ENCODE results near the gene EDA. TPM values are rescaled to one million over a fixed set of nuclear protein-coding genes. Genes with fewer than 3 reads are reported as not detected.

EDA gene
- total RNA-seq, 1 experiment from 2014 or later, result 5.2 TPM

GRCh38 chrX:70088751-70089150, 472.8 kb downstream of the EDA start:
- Histone ChIP-seq H3K4me2 (ENCODE audit: low read length) (no peak overlapping the region), H3K4me3 (replicated peaks in 1 of 2; ENCODE audit: low read depth in 1 of 2, low read length in 2 of 2) (no peak overlapping the region), H3K27ac (ENCODE audit: low read depth, low read length) (no peak overlapping the region), H3K27me3 (ENCODE audit: insufficient read depth, low read length) (no peaks in the 10 kb centered on the region), H3K9me3 (ENCODE audit: control insufficient read depth in 1 of 2, insufficient read depth in 1 of 2, low read depth in 1 of 2, low read length in 2 of 2) (no peaks in the 10 kb centered on the region), H3K9me2 (ENCODE audit: insufficient read depth) (no peaks in the 10 kb centered on the region), H3K4me1 (ENCODE audit: control insufficient read depth in 1 of 2, insufficient read depth in 2 of 2, low read length in 2 of 2) (no peaks in the 10 kb centered on the region), H3K79me2 (ENCODE audit: insufficient read depth, low read length) (no peaks in the 10 kb centered on the region), H3K9ac (ENCODE audit: low read length) (no peak overlapping the region), H4K20me1 (ENCODE audit: insufficient read depth) (no peaks in the 10 kb centered on the region), H3K36me3 (ENCODE audit: control insufficient read depth in 1 of 2, insufficient read depth in 2 of 2, low read length in 2 of 2) (no peaks in the 10 kb centered on the region), H2AFZ (ENCODE audit: low read depth, low read length, poor library complexity, severe bottlenecking) (no peak overlapping the region)
- ChIA-PET CTCF (no interaction called here), RAD21 (ENCODE audit: low non-redundant PET in 1 of 2, low total read pairs in 2 of 2, uncharacterized antibody in 2 of 2, unreplicated experiment in 2 of 2) (no interaction called here), POLR2A (no interaction called here)
- DNase-seq (ENCODE audit: low read depth, low spot score) (no peak), ATAC-seq (no peak)
- intact Hi-C loops (cut with micrococcal nuclease), result no loop called here
- no TSS peak for BruUV-seq (replicated peaks)
- no peak for TF ChIP-seq JUND (IDR thresholded peaks at IDR 0.05)
- TF ChIP-seq MAX (IDR thresholded peaks at IDR 0.05), result no peak
- no peak for TF ChIP-seq TCF7L2 (IDR thresholded peaks at IDR 0.05; ENCODE audit: borderline replicate concordance, extremely low read depth, insufficient read depth, insufficient read length)
- no peak for TF ChIP-seq ZBTB33 (IDR thresholded peaks at IDR 0.05; ENCODE audit: extremely low read depth, insufficient replicate concordance, low read length)
- TF ChIP-seq EZH2 (IDR thresholded peaks at IDR 0.05), result no peak
- no peak for TF ChIP-seq ZNF274 (IDR thresholded peaks at IDR 0.05; ENCODE audit: low read depth, low read length)
- no peak for TF ChIP-seq ELF1 (IDR thresholded peaks at IDR 0.05; ENCODE audit: borderline replicate concordance, low read depth)
- TF ChIP-seq CTCF (IDR thresholded peaks at IDR 0.05 in 2 of 3, conservative IDR thresholded peaks at IDR 0.05 in 1 of 3; ENCODE audit: borderline replicate concordance in 1 of 3, insufficient read depth in 1 of 3, low read depth in 2 of 3, low read length in 2 of 3), result no peak
- TF ChIP-seq SRF (IDR thresholded peaks at IDR 0.05; ENCODE audit: low read depth), result no peak
- TF ChIP-seq EGR1 (IDR thresholded peaks at IDR 0.05; ENCODE audit: low read depth), result no peak
- no peak for TF ChIP-seq POLR2AphosphoS5 (IDR thresholded peaks at IDR 0.05; ENCODE audit: low read depth, low read length)
- TF ChIP-seq CBX3 (IDR thresholded peaks at IDR 0.05; ENCODE audit: low read depth), result no peak
- no peak for TF ChIP-seq POLR2A (IDR thresholded peaks at IDR 0.05; ENCODE audit: borderline replicate concordance, extremely low read depth, insufficient read depth, insufficient read length)
- TF ChIP-seq REST (IDR thresholded peaks at IDR 0.05; ENCODE audit: low read depth), result no peak
- no peak for TF ChIP-seq FOSL1 (IDR thresholded peaks at IDR 0.05; ENCODE audit: low read depth)
- TF ChIP-seq ZFX (IDR thresholded peaks at IDR 0.05), result no peak
- no peak for TF ChIP-seq EZH2phosphoT487 (IDR thresholded peaks at IDR 0.05; ENCODE audit: borderline replicate concordance)
